D721Med (cell line): ENCODE measurements around the gene PCNX2.

ENCODE experiments used
- DNase-seq: peaks from one replicate; pipeline ENCODE4 v3.0.0; 2011; ENCODE audit warnings: low spot score; ENCODE audit not compliant: insufficient read length
- FAIRE-seq: peaks from 2 replicates; lab custom pipeline; 2011; peaks lifted over from hg19 to GRCh38; lab: Jason Lieb, UNC
- TF ChIP-seq, protein P1 (sequence below): IDR thresholded peaks from 2 replicates; pipeline ENCODE4 v1.5.1; 2012; ENCODE audit warnings: mild to moderate bottlenecking, control low read depth; ENCODE audit not compliant: insufficient read depth; ENCODE audit errors: missing control alignments

The PCNX2 gene

DNA sequence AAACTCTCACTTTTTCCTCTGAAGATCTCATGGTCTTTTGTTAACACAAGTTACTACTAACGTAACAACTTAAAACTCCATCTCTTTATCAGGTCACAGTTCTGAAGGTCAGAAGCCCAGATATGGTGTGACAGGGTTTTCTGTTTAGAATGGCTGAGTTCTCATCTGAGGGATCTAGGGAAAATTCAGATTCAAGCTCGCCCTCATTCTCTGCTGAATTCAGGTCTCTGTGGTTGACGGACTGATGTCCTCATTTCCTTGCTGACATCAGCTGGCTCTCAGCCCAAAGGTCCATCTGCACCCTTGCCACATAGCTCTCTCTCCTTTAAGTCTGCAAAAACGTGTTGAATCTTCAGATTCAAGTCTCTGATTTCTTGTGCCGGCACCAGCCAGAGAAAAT, 351.2 kb downstream of the PCNX2 start:
- no peak for DNase-seq
- no peak for FAIRE-seq
- TF ChIP-seq, protein P1, sequence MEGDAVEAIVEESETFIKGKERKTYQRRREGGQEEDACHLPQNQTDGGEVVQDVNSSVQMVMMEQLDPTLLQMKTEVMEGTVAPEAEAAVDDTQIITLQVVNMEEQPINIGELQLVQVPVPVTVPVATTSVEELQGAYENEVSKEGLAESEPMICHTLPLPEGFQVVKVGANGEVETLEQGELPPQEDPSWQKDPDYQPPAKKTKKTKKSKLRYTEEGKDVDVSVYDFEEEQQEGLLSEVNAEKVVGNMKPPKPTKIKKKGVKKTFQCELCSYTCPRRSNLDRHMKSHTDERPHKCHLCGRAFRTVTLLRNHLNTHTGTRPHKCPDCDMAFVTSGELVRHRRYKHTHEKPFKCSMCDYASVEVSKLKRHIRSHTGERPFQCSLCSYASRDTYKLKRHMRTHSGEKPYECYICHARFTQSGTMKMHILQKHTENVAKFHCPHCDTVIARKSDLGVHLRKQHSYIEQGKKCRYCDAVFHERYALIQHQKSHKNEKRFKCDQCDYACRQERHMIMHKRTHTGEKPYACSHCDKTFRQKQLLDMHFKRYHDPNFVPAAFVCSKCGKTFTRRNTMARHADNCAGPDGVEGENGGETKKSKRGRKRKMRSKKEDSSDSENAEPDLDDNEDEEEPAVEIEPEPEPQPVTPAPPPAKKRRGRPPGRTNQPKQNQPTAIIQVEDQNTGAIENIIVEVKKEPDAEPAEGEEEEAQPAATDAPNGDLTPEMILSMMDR = no peak

DNA sequence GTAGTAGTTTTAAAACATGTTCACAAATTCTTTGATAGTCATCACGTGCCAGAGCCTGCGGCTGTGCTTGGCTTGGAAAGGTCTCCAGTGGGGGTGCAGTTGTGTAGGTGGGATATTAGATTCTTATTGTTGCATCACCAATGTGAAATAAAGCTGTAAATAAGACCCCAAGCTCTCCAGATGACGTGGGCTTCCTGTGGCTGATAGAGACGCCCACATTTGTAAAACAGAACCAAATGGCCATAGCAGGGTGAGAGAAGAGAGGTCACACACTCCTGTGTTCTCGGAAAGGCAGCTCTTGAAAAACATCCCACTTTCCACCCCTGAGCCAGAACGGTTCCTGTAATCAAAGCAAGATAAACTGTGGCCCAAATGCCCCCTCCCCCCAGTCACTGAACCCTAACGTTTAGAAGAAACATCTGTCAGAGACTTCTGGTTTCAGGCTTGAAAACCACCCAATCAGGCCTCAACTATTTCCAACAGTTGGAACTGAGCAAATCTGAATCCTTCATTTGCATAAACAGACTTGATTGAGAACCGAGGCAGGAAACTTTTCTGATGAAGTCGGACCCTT, 351.8 kb downstream of the PCNX2 start:
- TF ChIP-seq, protein P1 = no peak
- FAIRE-seq (no peak), DNase-seq (no peak)

DNA sequence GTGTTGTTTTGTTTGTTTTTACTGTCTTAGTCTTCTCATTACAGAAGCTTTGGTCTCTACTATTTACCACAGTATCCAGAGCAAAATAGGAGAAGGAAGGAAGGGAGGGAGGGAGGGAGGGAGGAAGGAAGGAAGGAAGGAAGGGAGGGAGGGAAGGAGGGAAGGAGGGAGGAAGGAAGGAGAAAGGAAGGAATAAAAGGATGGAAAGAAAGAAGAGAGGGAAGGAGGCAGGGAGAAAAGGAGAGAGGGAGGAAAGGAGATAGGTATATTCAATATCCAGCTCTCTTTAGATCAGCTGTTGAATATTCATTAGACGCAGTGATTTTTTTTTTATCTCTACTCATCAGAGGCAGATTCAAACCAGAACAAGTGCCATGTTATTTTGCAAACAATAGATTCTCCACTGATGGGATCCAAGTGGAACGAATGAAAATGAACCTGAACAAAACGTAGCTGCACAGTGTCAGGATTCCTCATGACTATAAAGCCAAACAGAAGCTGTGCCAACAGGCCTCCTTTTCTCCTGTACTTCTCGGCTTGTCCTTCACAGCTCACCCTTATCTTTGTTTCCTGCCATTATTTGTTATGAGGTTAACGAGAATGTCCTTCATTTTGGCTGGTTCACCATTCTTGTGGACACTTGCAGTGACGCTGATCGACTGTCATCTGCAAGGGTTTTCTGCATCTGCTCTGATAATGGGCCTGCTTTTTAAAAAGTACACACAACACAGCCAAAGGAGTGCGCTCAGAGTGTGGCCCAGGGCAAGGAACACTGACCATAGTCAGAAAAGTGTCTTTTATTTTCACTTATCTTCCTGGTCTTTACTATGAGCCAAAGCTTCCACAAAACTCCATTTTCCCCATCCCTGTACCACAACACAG, 352.9 kb downstream of the PCNX2 start:
- no peak for FAIRE-seq
- TF ChIP-seq, protein P1 = no peak
- DNase-seq = no peak

DNA sequence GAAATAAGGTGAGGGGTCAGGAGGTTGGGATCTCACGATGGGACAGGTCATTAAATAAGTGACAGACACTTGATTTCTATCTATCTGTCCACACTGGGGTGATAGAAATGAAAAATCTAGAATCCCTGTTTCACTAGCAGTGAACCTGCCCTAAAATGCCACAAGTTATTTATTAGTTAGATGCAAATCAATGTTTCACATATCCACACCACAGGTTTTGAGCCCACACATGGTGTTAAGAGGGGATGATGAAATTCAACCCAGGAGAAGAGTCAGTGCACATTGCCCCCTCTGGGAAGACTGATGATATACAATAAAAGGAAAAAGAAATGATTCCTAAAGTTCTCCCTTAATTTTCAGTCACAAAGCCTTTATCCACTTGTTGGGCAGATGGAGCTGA, 355.3 kb downstream of the PCNX2 start:
- FAIRE-seq (no peak), DNase-seq (no peak)
- TF ChIP-seq, protein P1 = no peak

DNA sequence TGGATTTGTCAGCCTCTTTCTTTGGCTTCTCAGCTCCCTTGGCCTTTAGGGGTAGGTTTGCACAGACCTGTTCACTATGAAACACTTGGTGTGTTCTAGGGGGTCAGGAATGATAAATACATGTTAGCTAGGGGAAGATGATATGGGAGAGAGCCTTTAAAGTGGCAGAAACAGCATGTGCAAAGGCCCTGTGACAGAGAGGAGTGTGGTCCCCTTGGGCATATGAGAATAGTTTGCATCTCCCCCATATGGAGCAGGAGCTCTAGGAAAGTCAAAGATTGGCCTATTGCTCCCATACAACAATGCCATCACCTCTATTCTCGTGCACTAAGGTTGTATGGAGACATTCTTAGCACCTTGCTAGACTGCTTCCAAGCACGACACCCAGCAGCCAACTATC, 355.8 kb downstream of the PCNX2 start:
- DNase-seq (no peak), FAIRE-seq (no peak)
- TF ChIP-seq, protein P1 = no peak

DNA sequence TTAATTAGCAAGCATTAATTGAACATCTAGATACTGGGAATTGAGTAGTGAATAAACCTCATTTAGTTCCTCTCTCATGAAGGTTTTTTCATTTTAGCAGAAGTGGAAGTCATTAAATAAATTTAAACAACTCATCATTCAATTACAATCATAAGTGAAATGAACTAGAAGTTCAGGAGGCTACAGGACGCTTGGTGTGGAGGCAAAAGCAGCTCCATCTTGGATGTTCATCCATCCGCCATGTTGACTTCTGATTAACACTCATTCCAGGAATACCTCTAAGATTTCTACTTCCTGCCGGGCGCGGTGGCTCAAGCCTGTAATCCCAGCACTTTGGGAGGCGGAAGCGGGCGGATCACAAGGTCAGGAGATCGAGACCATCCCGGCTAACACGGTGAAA, 356.6 kb downstream of the PCNX2 start:
- FAIRE-seq = no peak
- DNase-seq = no peak
- TF ChIP-seq, protein P1 = no peak

DNA sequence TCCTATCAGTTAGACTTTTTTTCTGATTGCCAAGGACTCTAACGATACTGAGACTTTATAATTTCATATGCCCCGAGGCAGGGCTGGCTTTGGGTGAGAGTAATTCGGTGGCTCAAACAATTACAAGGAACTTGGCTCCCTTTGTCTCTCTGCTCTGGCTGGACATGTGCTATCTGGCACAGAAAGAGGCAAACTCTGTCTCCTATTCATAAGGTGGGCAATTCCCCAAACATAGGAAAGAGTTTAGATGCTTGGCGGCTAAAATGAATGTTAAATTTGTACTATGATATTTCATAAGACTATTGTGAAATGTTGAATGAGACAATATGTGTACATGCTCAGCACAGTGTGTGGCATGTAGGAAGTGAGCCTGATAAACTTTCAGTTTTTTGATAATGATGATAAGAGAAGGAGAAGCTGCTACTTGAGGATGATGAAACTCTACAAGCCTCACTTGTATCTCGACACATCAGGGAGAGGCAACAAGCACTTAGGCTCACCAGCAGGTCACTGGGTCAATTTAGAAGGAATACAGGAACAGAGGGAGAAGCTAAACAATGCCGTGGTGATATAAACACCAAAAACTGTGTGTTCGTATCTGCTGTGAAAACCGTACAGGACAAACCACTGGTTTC, 357.7 kb downstream of the PCNX2 start:
- no peak for DNase-seq
- TF ChIP-seq, protein P1 = no peak
- FAIRE-seq = no peak
